Gastrocnemius medialis (tissue), 4 donors: ENCODE results near the gene PEDS1. TPM values are rescaled to one million over a fixed set of nuclear protein-coding genes. Genes with fewer than 3 reads are reported as not detected.
A peak's percentile ranks its signal among the peaks of the same experiment; 100 is the strongest.

Source experiments
- ATAC-seq, 2 donors: fragments of 150-250 bp; one replicate each; pipeline ENCODE4 v1.9.1; 2016
- DNase-seq, 2 donors: peaks; one replicate each; pipeline ENCODE4 v3.0.0-alpha.2; 2019
- H3K27ac ChIP-seq, 4 donors: fragments of 200-600 bp; sonication (generic); 1 replicate in 1 of 4; 2 replicates in 3 of 4; pipeline ENCODE4 v1.5.1; 2016 to 2018; ENCODE audit warnings: mild to moderate bottlenecking in 2 of 4, moderate library complexity in 1 of 4
- H3K27me3 ChIP-seq, 3 donors: fragments of 200-600 bp; sonication (generic) in 2 of 3; 1 replicate in 1 of 3; 2 replicates in 2 of 3; pipeline versions ENCODE4 v1.5.1 to v1.6.0; 2016 to 2019; ENCODE audit warnings: mild to moderate bottlenecking in 1 of 3, moderate library complexity in 1 of 3
- H3K36me3 ChIP-seq, 2 donors: fragments of 200-600 bp; sonication (generic) in 1 of 2; one replicate each; pipeline ENCODE4 v1.5.1; 2017 to 2018
- H3K4me1 ChIP-seq, 2 donors: fragments of 200-600 bp; sonication (generic) in 1 of 2; one replicate each; pipeline ENCODE4 v1.5.1; 2016 to 2017; ENCODE audit warnings: mild to moderate bottlenecking in 2 of 2
- H3K4me3 ChIP-seq, 4 donors: fragments of 200-600 bp; sonication (generic) in 3 of 4; 1 replicate in 1 of 4; 2 replicates in 3 of 4; pipeline ENCODE4 v1.5.1; 2016 to 2019; ENCODE audit warnings: mild to moderate bottlenecking in 2 of 4
- H3K9me3 ChIP-seq, 3 donors: fragments of 200-600 bp; sonication (generic) in 2 of 3; 1 replicate in 1 of 3; 2 replicates in 2 of 3; pipeline ENCODE4 v1.5.1; 2016 to 2019
- POLR2A ChIP-seq, 2 donors: fragments of 450-650 bp; IDR thresholded peaks; one replicate each; pipeline ENCODE4 v1.6.1; 2017; ENCODE audit warnings: antibody characterized with exemption in 2 of 2, mild to moderate bottlenecking in 2 of 2, moderate library complexity in 2 of 2
- in situ Hi-C, 4 donors: fragments of 200-750 bp; cut with MboI; loops; one replicate each; pipeline versions ENCODE4 v1.15.0 to v1.8.0; 2017; ENCODE audit warnings: low sequenced_read_pairs in 4 of 4
- intact Hi-C: fragments of 100-400 bp; cut with DNase I; formaldehyde crosslinking; loops from one replicate; pipeline ENCODE4 v1.15.1; 2023; ENCODE audit warnings: low total_unique reads
- total RNA-seq, 4 donors: library from RNA; depleted of rRNA; stranded (reverse); fragments of >200 nt; gene quantifications; one replicate each; pipeline versions ENCODE4 v1.1.0 to v1.2.3, GENCODE V29; 2016
- TF ChIP-seq, protein P1 (sequence below), 5 experiments: fragments of 450-650 bp in 3 of 5; fragments of 200-600 bp in 2 of 5; sonication (generic) in 2 of 5; IDR thresholded peaks in 4 of 5; conservative IDR thresholded peaks in 1 of 5; 1 replicate in 4 of 5; 2 replicates in 1 of 5; pipeline ENCODE4 v1.5.1; 2016 to 2019; ENCODE audit warnings: antibody characterized with exemption in 5 of 5, mild to moderate bottlenecking in 3 of 5, moderate library complexity in 3 of 5

The PEDS1 gene
- total RNA-seq, 4 donors from 2014 or later: 33.2 to 77.9 (median 38.2) TPM

DNA sequence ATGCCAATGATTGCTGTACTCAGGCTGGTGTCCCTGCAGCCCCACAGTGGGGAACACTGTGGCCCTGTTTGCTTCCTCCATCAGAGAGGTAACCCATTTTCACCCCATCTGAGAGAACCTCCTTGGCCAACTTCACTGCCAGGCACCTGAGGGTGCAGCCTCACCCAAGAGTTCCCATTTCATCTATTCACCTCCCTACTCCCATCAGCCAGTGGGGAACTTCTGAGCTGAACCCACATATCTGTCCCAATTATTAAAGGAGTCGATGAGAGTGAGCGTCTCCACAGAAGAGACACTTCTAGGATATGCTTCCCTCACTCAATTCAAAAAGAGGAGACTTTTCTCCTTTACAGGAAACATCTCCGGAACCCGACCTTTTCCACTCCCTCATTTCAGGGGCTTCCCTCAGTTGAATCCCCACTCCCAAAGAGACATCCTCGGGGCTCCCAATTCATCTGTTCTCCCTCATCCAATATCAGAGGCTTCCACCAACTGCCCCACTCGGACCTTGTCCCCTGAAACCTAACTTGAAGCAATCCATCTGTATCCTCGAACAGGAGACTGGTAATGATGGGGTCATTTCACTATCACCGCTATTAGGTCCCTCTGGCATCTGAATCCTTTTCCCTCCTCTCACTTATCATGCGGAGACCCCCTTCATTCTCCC lies 41.6 kb downstream of the PEDS1 start:
- peak overlapping the region; percentile 95 to 99 (median 98) for H3K27ac ChIP-seq
- H3K9me3 ChIP-seq: no peaks in the 10 kb centered on the region
- H3K36me3 ChIP-seq: no peaks in the 10 kb centered on the region
- peak overlapping the region; percentile 72 to 97 (median 94) for H3K4me3 ChIP-seq
- peaks cover 71 to 74% of the 10 kb centered on the region in 2 donors for H3K4me1 ChIP-seq
- H3K27me3 ChIP-seq: no peaks in the 10 kb centered on the region
- DNase-seq (no peak), ATAC-seq (no peak)
- intact Hi-C loops: loop anchor here (5.0 to 10.0 kb wide), 3 partner anchors 183 to 465 kb away; no protein-coding TSS in a partner anchor
- TF ChIP-seq, protein P1, sequence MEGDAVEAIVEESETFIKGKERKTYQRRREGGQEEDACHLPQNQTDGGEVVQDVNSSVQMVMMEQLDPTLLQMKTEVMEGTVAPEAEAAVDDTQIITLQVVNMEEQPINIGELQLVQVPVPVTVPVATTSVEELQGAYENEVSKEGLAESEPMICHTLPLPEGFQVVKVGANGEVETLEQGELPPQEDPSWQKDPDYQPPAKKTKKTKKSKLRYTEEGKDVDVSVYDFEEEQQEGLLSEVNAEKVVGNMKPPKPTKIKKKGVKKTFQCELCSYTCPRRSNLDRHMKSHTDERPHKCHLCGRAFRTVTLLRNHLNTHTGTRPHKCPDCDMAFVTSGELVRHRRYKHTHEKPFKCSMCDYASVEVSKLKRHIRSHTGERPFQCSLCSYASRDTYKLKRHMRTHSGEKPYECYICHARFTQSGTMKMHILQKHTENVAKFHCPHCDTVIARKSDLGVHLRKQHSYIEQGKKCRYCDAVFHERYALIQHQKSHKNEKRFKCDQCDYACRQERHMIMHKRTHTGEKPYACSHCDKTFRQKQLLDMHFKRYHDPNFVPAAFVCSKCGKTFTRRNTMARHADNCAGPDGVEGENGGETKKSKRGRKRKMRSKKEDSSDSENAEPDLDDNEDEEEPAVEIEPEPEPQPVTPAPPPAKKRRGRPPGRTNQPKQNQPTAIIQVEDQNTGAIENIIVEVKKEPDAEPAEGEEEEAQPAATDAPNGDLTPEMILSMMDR (IDR thresholded peaks at IDR 0.05 in 4 of 5, conservative IDR thresholded peaks at IDR 0.05 in 1 of 5): no peak
- TF ChIP-seq POLR2A (IDR thresholded peaks at IDR 0.05): no peak
- in situ Hi-C loops: no loop called here

DNA sequence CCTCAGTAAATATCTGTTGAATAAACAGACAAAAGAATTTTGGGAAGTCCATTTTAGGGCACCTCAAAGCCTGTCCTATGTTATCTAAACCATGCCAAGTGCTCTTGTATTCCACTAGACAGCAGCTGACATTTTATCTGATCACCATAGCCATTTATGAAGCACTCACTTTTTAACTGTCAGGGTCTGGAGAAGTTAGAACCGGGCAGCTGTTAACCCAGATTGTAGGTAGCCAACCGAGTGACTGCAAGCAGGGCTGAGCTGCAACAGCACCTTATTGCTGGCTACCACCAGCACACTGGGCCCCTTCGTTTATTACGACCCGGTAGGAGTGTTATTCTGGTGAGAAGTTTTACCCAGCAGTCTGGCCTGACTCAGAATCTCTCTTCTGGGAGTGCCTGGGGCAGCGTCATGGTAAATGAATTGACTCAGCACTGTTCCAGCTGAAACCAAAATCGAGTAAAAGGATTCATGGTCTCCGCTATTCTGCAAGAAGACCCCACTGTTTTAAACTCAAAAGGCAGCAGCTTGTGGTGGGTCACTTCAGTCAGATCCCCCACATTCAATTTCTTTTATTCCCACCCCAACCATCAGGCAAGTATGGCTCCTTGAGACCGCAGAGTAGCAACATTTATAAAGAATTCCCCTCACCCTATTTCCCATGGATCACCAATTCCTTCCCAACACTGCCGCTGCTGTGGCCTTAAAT lies 42.2 kb downstream of the PEDS1 start:
- H3K27ac ChIP-seq: peak overlapping the region; percentile 95 to 99 (median 98)
- H3K4me3 ChIP-seq: peak overlapping the region; percentile 72 to 97 (median 94)
- no peak for ATAC-seq
- H3K4me1 ChIP-seq: peaks cover 77 to 81% of the 10 kb centered on the region in 2 donors
- H3K36me3 ChIP-seq: no peaks in the 10 kb centered on the region
- no peak for DNase-seq
- no peak for TF ChIP-seq POLR2A (IDR thresholded peaks at IDR 0.05)
- TF ChIP-seq, protein P1 (IDR thresholded peaks at IDR 0.05 in 4 of 5, conservative IDR thresholded peaks at IDR 0.05 in 1 of 5): no peak
- in situ Hi-C loops (no loop called here), intact Hi-C loops (loop anchor here (5.0 to 10.0 kb wide), 3 partner anchors 184 to 466 kb away; no protein-coding TSS in a partner anchor)
- no peaks in the 10 kb centered on the region for H3K27me3 ChIP-seq
- no peaks in the 10 kb centered on the region for H3K9me3 ChIP-seq

GRCh38 chr20:50110141-50111047 lies 43.1 kb downstream of the PEDS1 start:
- in situ Hi-C loops (no loop called here), intact Hi-C loops (loop anchor here (5.0 to 10.0 kb wide), 3 partner anchors 184 to 467 kb away; no protein-coding TSS in a partner anchor)
- ATAC-seq (no peak), DNase-seq (no peak)
- H3K9me3 ChIP-seq: no peaks in the 10 kb centered on the region
- H3K27me3 ChIP-seq: no peaks in the 10 kb centered on the region
- peaks cover 81 to 88% of the 10 kb centered on the region in 2 donors for H3K4me1 ChIP-seq
- TF ChIP-seq POLR2A (IDR thresholded peaks at IDR 0.05): no peak
- H3K27ac ChIP-seq: peak overlapping the region; percentile 95 to 99 (median 98)
- H3K4me3 ChIP-seq: peak overlapping the region in 2 of 4 donors; percentile 18 to 92
- no peaks in the 10 kb centered on the region for H3K36me3 ChIP-seq

DNA sequence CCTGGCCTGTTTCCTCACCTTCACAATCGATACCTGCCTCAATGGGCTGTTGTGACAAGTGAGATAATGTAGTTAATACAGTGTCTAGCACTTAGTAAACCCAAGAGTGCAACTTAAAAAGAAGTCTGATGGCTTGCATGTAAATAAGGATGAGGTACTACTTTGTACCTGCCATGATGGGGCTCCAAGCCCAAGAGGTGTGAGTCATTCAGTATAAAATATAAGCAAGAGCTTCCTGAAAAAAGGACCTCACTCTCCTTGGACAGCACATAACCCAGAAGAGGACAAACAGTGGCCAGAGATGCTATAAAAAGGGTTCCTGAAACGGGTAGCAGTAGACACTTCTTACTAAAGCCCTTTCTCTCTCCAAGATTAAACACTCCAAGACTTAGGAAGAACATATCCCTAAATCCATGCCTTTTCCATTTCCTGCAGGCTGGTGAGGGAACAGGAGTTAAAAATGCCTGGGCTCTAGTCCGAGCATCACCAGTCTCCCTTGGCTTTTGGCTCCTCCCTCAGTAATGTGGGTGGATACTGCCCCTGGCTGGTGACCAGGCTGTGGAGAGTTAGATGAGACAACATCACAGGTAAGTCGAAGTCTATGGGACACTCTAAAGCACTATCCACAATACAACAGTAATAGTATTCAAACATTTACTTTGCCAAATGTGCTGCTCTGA lies 44.8 kb downstream of the PEDS1 start:
- H3K27ac ChIP-seq: peak overlapping the region; percentile 71 to 99 (median 96)
- no peak for TF ChIP-seq POLR2A (IDR thresholded peaks at IDR 0.05)
- TF ChIP-seq, protein P1 (IDR thresholded peaks at IDR 0.05 in 4 of 5, conservative IDR thresholded peaks at IDR 0.05 in 1 of 5): no peak
- H3K4me1 ChIP-seq: peaks cover 74 to 77% of the 10 kb centered on the region in 2 donors
- intact Hi-C loops: no loop called here
- ATAC-seq (no peak), DNase-seq (no peak)
- no peaks in the 10 kb centered on the region for H3K36me3 ChIP-seq
- H3K27me3 ChIP-seq: no peaks in the 10 kb centered on the region
- in situ Hi-C loops: no loop called here
- no peaks in the 10 kb centered on the region for H3K9me3 ChIP-seq
- no peak overlapping the region for H3K4me3 ChIP-seq
